GM10266 (cell line): ENCODE data around the gene PTPRK.

Experiments
- DNase-seq: peaks from one replicate; pipeline ENCODE4 v3.0.0; 2012; ENCODE audit errors: extremely low spot score
- CTCF ChIP-seq: IDR thresholded peaks from 2 replicates; pipeline ENCODE4 v1.5.1; 2012; ENCODE audit warnings: mild to moderate bottlenecking, low read depth; ENCODE audit not compliant: control insufficient read depth, insufficient read depth; ENCODE audit errors: missing control alignments

The PTPRK gene

GRCh38 chr6:128017288-128017687 lies 503.1 kb downstream of the PTPRK start:
- no peak for DNase-seq
- TF ChIP-seq CTCF = no peak

GRCh38 chr6:128007658-128008057 lies 512.7 kb downstream of the PTPRK start:
- no peak for TF ChIP-seq CTCF
- no peak for DNase-seq

- TF ChIP-seq CTCF = no peak
- no peak for DNase-seq
Observed at GRCh38 chr6:128005009-128005408, 515.4 kb downstream of the PTPRK start.

DNA sequence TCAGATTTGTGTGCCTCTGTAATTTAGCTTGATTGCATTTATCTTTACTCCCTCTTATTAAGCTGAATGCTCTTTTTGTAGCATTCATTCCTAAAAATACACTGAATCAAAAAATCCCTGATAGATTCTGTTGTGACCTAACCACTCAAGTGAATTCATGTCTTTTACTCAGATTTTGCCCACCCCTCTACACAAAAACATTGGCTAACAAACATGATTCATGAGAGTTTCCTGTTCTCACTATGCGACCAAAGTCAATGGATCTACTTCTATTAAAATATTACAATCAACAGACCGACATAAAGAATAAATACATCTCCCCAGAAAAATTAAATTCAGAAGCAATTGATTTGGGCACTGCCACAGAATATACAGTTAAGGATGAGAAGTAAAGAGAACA lies 520.0 kb downstream of the PTPRK start:
- no peak for TF ChIP-seq CTCF
- DNase-seq = no peak

DNA sequence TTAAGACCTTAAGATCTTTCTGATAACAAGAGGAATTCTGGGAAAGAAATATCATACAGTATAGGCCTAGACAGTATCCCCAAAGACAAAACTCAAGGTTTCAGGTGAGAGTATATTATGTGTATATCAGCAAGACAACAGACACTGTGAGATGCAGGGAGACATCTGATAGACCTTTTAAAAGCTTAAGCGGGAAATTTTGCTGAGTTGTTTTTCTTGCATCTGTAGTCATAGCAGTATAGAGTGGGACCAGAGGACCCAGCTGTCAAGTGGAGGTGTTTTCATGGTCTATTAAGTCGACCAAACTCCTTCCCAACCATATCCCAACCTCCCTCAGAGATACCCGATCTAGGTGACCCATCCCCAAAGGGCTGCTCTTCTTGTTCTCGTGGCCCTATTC lies 521.4 kb downstream of the PTPRK start:
- DNase-seq = no peak
- no peak for TF ChIP-seq CTCF

- TF ChIP-seq CTCF = no peak
- no peak for DNase-seq
Observed at GRCh38 chr6:127997496-127998164, 522.8 kb downstream of the PTPRK start.

DNA sequence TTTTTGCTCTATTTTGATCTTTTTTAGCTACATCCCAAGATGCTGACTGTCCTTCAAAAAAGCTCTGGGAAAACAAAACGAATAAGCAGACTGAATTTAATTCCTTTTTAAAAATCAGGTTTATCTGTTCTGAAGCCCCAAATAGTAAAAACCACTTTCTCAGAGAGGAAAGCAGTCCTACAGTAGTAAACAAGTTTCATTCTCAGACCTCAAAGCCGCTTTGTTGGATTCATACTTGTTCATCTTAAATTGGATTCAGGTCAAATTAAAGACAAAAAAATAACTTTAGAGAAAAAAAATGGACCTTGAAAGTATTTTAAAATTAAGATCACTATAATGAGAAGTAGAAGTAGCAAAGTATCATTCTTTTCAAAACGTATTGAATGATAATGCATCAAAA lies 523.5 kb downstream of the PTPRK start:
- no peak for TF ChIP-seq CTCF
- no peak for DNase-seq
